Endodermal cell (in vitro differentiated cells): ENCODE measurements around the gene CCKAR. TPM values are rescaled to one million over a fixed set of nuclear protein-coding genes. Genes with fewer than 3 reads are reported as not detected.

ENCODE experiments used
- DNase-seq: peaks from one replicate; pipeline ENCODE4 v3.0.0-alpha.2; 2017
- H3K27ac ChIP-seq: 2 replicates; pipeline ENCODE4 v1.5.1; 2013; ENCODE audit warnings: mild to moderate bottlenecking, low read depth, low read length, moderate library complexity
- H3K27me3 ChIP-seq: 2 replicates; pipeline ENCODE4 v1.6.1; 2013; ENCODE audit warnings: mild to moderate bottlenecking, low read length, moderate library complexity; ENCODE audit not compliant: insufficient read depth, control insufficient read depth, poor library complexity, severe bottlenecking
- H3K36me3 ChIP-seq: 2 replicates; pipeline ENCODE4 v1.7.0; 2013; ENCODE audit warnings: mild to moderate bottlenecking, low read length, moderate library complexity; ENCODE audit not compliant: control insufficient read depth, insufficient read depth
- H3K4me1 ChIP-seq: one replicate; pipeline ENCODE4 v1.7.0; 2013; ENCODE audit warnings: low read length; ENCODE audit not compliant: control insufficient read depth, insufficient read depth
- H3K4me3 ChIP-seq: 2 replicates; pipeline ENCODE4 v1.5.1; 2013; ENCODE audit warnings: mild to moderate bottlenecking, low read length, moderate library complexity
- H3K9ac ChIP-seq: 2 replicates; pipeline ENCODE4 v1.6.1; 2013; ENCODE audit warnings: mild to moderate bottlenecking, low read length, moderate library complexity; ENCODE audit not compliant: poor library complexity, severe bottlenecking; ENCODE audit errors: extremely low read depth
- H3K9me3 ChIP-seq: 2 replicates; pipeline ENCODE4 v1.6.1; 2013; ENCODE audit warnings: mild to moderate bottlenecking, low read length, moderate library complexity; ENCODE audit not compliant: control insufficient read depth
- H3K27ac Mint-ChIP-seq: 2 replicates; pipeline ENCODE4 v1.8.0; 2020; ENCODE audit warnings: mixed read lengths
- H3K27me3 Mint-ChIP-seq: 2 replicates; pipeline ENCODE4 v1.8.0; 2021; ENCODE audit warnings: mild to moderate bottlenecking, mixed read lengths; ENCODE audit not compliant: insufficient read depth
- H3K36me3 Mint-ChIP-seq: 2 replicates; pipeline ENCODE4 v1.8.0; 2020; ENCODE audit warnings: low read depth, mixed read lengths
- H3K4me1 Mint-ChIP-seq: 2 replicates; pipeline ENCODE4 v1.8.0; 2020; ENCODE audit warnings: mixed read lengths
- H3K4me3 Mint-ChIP-seq: 2 replicates; pipeline ENCODE4 v1.8.0; 2020; ENCODE audit warnings: mild to moderate bottlenecking, moderate library complexity, mixed read lengths
- H3K9me3 Mint-ChIP-seq: 2 replicates; pipeline ENCODE4 v1.8.0; 2020; ENCODE audit warnings: mild to moderate bottlenecking, mixed read lengths
- WGBS, 2 experiments: methylation state at CpG; one replicate each; pipeline versions ENCODE4 v1.1.5 to v1.1.7; 2013; ENCODE audit warnings: missing lambda C conversion rate in 2 of 2, mixed read lengths in 1 of 2; ENCODE audit not compliant: insufficient coverage in 1 of 2, insufficient read length in 1 of 2; 5-methylcytosine and 5-hydroxymethylcytosine counted together
- long read RNA-seq, 4 experiments: library from polyadenylated mRNA in 2 of 4; library from RNA in 1 of 4; library from capped mRNA in 1 of 4; stranded (forward) in 3 of 4; unstranded in 1 of 4; transcript quantifications; one replicate each; pipeline ENCODE4 v2.0.0, GENCODE V29; 2020 to 2021; ENCODE audit warnings: inconsistent platforms in 1 of 4
- polyA plus RNA-seq, 2 experiments: library from polyadenylated mRNA; stranded (reverse); fragments of 50-300 nt; gene quantifications; one replicate each; pipeline ENCODE4 v1.2.3, GENCODE V29; 2013
- total RNA-seq, 2 donors: library from RNA; stranded (reverse); fragmentation: NEBNext Ultra II Directional in 1 of 2; extraction: Animal tissue kit (Norgen Biotek cat#: 25700) in 1 of 2; gene quantifications; 2 replicates in 1 of 2; 3 replicates in 1 of 2; pipeline ENCODE4 v1.2.1, GENCODE V29; 2021
- TF ChIP-seq, protein P1 (sequence below): fragments of 200-600 bp; sonication (generic); conservative IDR thresholded peaks from 2 replicates; pipeline ENCODE4 v1.5.0; 2021; ENCODE audit warnings: antibody characterized with exemption, mild to moderate bottlenecking

The CCKAR gene, protein sequence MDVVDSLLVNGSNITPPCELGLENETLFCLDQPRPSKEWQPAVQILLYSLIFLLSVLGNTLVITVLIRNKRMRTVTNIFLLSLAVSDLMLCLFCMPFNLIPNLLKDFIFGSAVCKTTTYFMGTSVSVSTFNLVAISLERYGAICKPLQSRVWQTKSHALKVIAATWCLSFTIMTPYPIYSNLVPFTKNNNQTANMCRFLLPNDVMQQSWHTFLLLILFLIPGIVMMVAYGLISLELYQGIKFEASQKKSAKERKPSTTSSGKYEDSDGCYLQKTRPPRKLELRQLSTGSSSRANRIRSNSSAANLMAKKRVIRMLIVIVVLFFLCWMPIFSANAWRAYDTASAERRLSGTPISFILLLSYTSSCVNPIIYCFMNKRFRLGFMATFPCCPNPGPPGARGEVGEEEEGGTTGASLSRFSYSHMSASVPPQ
- total RNA-seq: not detected
- polyA plus RNA-seq (2013, experiment 1 of 2): not detected
- polyA plus RNA-seq (2013, experiment 2 of 2): not detected
- long read RNA-seq, experiment 1: 0 reads
- long read RNA-seq, experiment 2: 0 reads
- long read RNA-seq, experiment 3: 0 reads
- long read RNA-seq, experiment 4: 0 reads

- Mint-ChIP-seq H3K36me3 (no peaks in the 10 kb centered on the region), H3K9me3 (no peaks in the 10 kb centered on the region), H3K27me3 (peaks cover 14% of the 10 kb centered on the region), H3K4me3 (no peak within 1 kb of the TSS), H3K27ac (no peak within 1 kb of the TSS), H3K4me1 (peaks cover 13% of the 10 kb centered on the region)
- peaks cover 15% of the 10 kb centered on the region for H3K27me3 ChIP-seq
- no peak within 1 kb of the TSS for H3K27ac ChIP-seq
- no peak for DNase-seq
- H3K4me3 ChIP-seq: no peak within 1 kb of the TSS
- no peak within 1 kb of the TSS for H3K9ac ChIP-seq
- no peaks in the 10 kb centered on the region for H3K4me1 ChIP-seq
- H3K9me3 ChIP-seq: no peaks in the 10 kb centered on the region
- TF ChIP-seq, protein P1, sequence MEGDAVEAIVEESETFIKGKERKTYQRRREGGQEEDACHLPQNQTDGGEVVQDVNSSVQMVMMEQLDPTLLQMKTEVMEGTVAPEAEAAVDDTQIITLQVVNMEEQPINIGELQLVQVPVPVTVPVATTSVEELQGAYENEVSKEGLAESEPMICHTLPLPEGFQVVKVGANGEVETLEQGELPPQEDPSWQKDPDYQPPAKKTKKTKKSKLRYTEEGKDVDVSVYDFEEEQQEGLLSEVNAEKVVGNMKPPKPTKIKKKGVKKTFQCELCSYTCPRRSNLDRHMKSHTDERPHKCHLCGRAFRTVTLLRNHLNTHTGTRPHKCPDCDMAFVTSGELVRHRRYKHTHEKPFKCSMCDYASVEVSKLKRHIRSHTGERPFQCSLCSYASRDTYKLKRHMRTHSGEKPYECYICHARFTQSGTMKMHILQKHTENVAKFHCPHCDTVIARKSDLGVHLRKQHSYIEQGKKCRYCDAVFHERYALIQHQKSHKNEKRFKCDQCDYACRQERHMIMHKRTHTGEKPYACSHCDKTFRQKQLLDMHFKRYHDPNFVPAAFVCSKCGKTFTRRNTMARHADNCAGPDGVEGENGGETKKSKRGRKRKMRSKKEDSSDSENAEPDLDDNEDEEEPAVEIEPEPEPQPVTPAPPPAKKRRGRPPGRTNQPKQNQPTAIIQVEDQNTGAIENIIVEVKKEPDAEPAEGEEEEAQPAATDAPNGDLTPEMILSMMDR: no peak
- no peaks in the 10 kb centered on the region for H3K36me3 ChIP-seq
- 88 to 90% methylated on average over 19 to 24 of the region's 24 CpGs for WGBS, 2 experiments
Measured at GRCh38 chr4:26490111-26490959, at the start of gene CCKAR. CCKAR (minus strand) TSS chr4:26490484; CDS start chr4:26490267, 217 bp downstream.

GRCh38 chr4:26533685-26534084 lies 43.4 kb upstream of the CCKAR start:
- H3K27ac ChIP-seq: no peak overlapping the region
- Mint-ChIP-seq H3K4me3 (no peak overlapping the region), H3K4me1 (no peaks in the 10 kb centered on the region), H3K27me3 (no peaks in the 10 kb centered on the region), H3K36me3 (no peaks in the 10 kb centered on the region), H3K27ac (peak overlapping the region; percentile 23), H3K9me3 (peaks cover 2% of the 10 kb centered on the region)
- no peak overlapping the region for H3K9ac ChIP-seq
- no peak for DNase-seq
- H3K36me3 ChIP-seq: no peaks in the 10 kb centered on the region
- no peaks in the 10 kb centered on the region for H3K4me1 ChIP-seq
- no peak overlapping the region for H3K4me3 ChIP-seq
- TF ChIP-seq, protein P1: no peak
- no peaks in the 10 kb centered on the region for H3K9me3 ChIP-seq
- H3K27me3 ChIP-seq: no peaks in the 10 kb centered on the region
- 92 to 100% methylated on average over 1 to 2 of the region's 2 CpGs for WGBS, 2 experiments

DNA sequence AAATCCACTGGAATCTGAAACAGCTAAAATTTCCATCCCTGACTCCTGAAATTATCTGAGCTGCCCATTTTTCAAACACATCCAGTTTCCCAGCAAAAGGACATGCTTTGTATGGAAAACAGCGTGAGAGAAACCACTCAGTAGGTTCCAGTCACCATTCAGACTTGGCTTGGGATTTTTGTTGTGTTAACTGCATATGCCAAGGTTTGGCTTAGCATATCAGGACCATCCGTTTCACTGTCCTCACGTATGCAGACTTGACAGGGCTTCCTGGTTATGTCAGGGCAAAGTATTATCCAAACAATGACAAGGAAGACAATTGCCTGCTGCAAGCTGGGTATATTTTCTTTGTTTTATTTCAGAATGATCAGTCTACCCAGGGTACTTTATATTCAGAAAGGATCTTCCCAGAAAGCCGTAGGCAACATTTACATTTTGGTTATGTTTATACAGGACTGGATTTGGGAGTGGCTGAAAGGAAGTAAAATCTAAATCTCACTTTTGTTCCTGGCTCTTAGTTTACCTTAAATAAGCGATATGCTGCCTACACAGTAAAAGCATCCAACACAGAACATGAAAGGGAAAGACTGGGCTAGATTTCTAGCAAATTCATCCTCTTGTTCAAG lies 41.3 kb upstream of the CCKAR start:
- Histone ChIP-seq H3K9me3 (no peaks in the 10 kb centered on the region), H3K9ac (no peak overlapping the region), H3K4me3 (no peak overlapping the region), H3K27ac (no peak overlapping the region), H3K4me1 (no peaks in the 10 kb centered on the region), H3K36me3 (no peaks in the 10 kb centered on the region), H3K27me3 (no peaks in the 10 kb centered on the region)
- H3K4me1 Mint-ChIP-seq: no peaks in the 10 kb centered on the region
- H3K9me3 Mint-ChIP-seq: peaks cover 2% of the 10 kb centered on the region
- H3K27ac Mint-ChIP-seq: no peak overlapping the region
- TF ChIP-seq, protein P1: no peak
- H3K4me3 Mint-ChIP-seq: no peak overlapping the region
- 90 to 96% methylated on average over 4 to 5 of the region's 5 CpGs for WGBS, 2 experiments
- no peaks in the 10 kb centered on the region for H3K36me3 Mint-ChIP-seq
- no peaks in the 10 kb centered on the region for H3K27me3 Mint-ChIP-seq
- DNase-seq: no peak
